ENCODE results near the gene ST6GALNAC5.

- TF ChIP-seq POLR2AphosphoS5 (IDR thresholded peaks at IDR 0.05; ENCODE audit: insufficient read depth, low read depth, low read length) (no peak), POLR2A (IDR thresholded peaks at IDR 0.05; ENCODE audit: low read depth, low read length) (no peak), JUN (IDR thresholded peaks at IDR 0.05; ENCODE audit: borderline replicate concordance, insufficient read depth, insufficient read length, low read depth) (no peak), FOS (IDR thresholded peaks at IDR 0.05; ENCODE audit: borderline replicate concordance, insufficient read depth, low read length) (no peak)
- TF ChIP-seq, protein P1, sequence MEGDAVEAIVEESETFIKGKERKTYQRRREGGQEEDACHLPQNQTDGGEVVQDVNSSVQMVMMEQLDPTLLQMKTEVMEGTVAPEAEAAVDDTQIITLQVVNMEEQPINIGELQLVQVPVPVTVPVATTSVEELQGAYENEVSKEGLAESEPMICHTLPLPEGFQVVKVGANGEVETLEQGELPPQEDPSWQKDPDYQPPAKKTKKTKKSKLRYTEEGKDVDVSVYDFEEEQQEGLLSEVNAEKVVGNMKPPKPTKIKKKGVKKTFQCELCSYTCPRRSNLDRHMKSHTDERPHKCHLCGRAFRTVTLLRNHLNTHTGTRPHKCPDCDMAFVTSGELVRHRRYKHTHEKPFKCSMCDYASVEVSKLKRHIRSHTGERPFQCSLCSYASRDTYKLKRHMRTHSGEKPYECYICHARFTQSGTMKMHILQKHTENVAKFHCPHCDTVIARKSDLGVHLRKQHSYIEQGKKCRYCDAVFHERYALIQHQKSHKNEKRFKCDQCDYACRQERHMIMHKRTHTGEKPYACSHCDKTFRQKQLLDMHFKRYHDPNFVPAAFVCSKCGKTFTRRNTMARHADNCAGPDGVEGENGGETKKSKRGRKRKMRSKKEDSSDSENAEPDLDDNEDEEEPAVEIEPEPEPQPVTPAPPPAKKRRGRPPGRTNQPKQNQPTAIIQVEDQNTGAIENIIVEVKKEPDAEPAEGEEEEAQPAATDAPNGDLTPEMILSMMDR (IDR thresholded peaks at IDR 0.05; ENCODE audit: extremely low read depth in 1 of 2, insufficient read depth in 1 of 2, low read depth in 1 of 2, low read length in 2 of 2) = no peak
Observed at GRCh38 chr1:77051425-77051824, 184.1 kb downstream of the ST6GALNAC5 start.

Data from endothelial cell of umbilical vein (primary cell).